HCT116 (cell line): Measurements from ENCODE around the gene CTDNEP1.

Source experiments
- CEBPB ChIP-seq: IDR thresholded peaks from 2 replicates; pipeline ENCODE4 v1.6.1; 2012; ENCODE audit warnings: low read depth
- CTCF ChIP-seq, 3 experiments: fragments of 200-600 bp in 1 of 3; sonication (generic) in 1 of 3; IDR thresholded peaks in 2 of 3; conservative IDR thresholded peaks in 1 of 3; 2 replicates each; pipeline ENCODE4 v1.5.1; 2012 to 2017; ENCODE audit warnings: low read depth in 2 of 3, low read length in 2 of 3, antibody characterized with exemption in 1 of 3, borderline replicate concordance in 1 of 3, control low read depth in 1 of 3, mild to moderate bottlenecking in 1 of 3, mixed read lengths in 1 of 3, mixed run types in 1 of 3, moderate library complexity in 1 of 3; ENCODE audit not compliant: insufficient read depth in 1 of 3
- EZH2phosphoT487 ChIP-seq: fragments of 200-600 bp; IDR thresholded peaks from 2 replicates; pipeline ENCODE4 v1.6.1; 2018; ENCODE audit warnings: antibody characterized with exemption, borderline replicate concordance
- POLR2A ChIP-seq: IDR thresholded peaks from 2 replicates; pipeline ENCODE4 v1.7.0; 2011; ENCODE audit warnings: borderline replicate concordance; ENCODE audit not compliant: insufficient read depth, insufficient read length; ENCODE audit errors: extremely low read depth
- POLR2AphosphoS5 ChIP-seq: IDR thresholded peaks from 2 replicates; pipeline ENCODE4 v1.6.1; 2011; ENCODE audit warnings: mild to moderate bottlenecking, low read depth, low read length, moderate library complexity
- REST ChIP-seq: IDR thresholded peaks from 2 replicates; pipeline ENCODE4 v1.6.1; 2012; ENCODE audit warnings: low read depth
- SIN3A ChIP-seq: IDR thresholded peaks from 2 replicates; pipeline ENCODE4 v1.6.1; 2012; ENCODE audit warnings: low read depth
- SP1 ChIP-seq: IDR thresholded peaks from 2 replicates; pipeline ENCODE4 v1.6.1; 2012; ENCODE audit warnings: low read depth
- SRF ChIP-seq: IDR thresholded peaks from 2 replicates; pipeline ENCODE4 v1.6.1; 2012; ENCODE audit warnings: low read depth
- TCF7L2 ChIP-seq: IDR thresholded peaks from 2 replicates; pipeline ENCODE4 v1.7.0; 2011; ENCODE audit warnings: borderline replicate concordance, inconsistent platforms; ENCODE audit not compliant: insufficient read depth, insufficient read length; ENCODE audit errors: extremely low read depth

- TF ChIP-seq SRF (no peak), TCF7L2 (peak; percentile 89), SP1 (peak; percentile 74), SIN3A (peak; percentile 97), REST (no peak), CTCF (IDR thresholded peaks at IDR 0.05 in 2 of 3, conservative IDR thresholded peaks at IDR 0.05 in 1 of 3; ENCODE audit: borderline replicate concordance in 1 of 3, insufficient read depth in 1 of 3, low read depth in 2 of 3, low read length in 2 of 3) (no peak), CEBPB (no peak), POLR2A (peak; percentile 69), EZH2phosphoT487 (no peak), POLR2AphosphoS5 (peak; percentile 94)
Observed at GRCh38 chr17:7234083-7234951, 17.2 kb downstream of the CTDNEP1 start, which contains the start of gene DVL2.
